ENCODE data around the gene PSMF1. TPM values are rescaled to one million over a fixed set of nuclear protein-coding genes. Genes with fewer than 3 reads are reported as not detected.
A peak's percentile ranks its signal among the peaks of the same experiment; 100 is the strongest.

The PSMF1 gene
- total and polyA plus RNA-seq, 2 experiments from 2014 or later: 73.7 to 84.2 TPM

GRCh38 chr20:1119128-1119505, 715 bp downstream of the PSMF1 start:
- Mint-ChIP-seq H3K27ac (peak overlapping the region; percentile 88), H3K4me1 (peaks cover 30% of the 10 kb centered on the region), H3K27me3 (ENCODE audit: insufficient read depth, low read depth, poor library complexity) (peaks cover 4% of the 10 kb centered on the region), H3K9me3 (peaks cover 3% of the 10 kb centered on the region; the same call in 2 of the 3 replicates), H3K36me3 (ENCODE audit: low read depth) (peaks cover 12% of the 10 kb centered on the region; the same call in 2 of the 3 replicates), H3K4me3 (peak overlapping the region; percentile 97)
- H3K27me3 ChIP-seq (ENCODE audit: insufficient read depth): no peaks in the 10 kb centered on the region
- TF ChIP-seq POLR2AphosphoS5 (IDR thresholded peaks at IDR 0.05; ENCODE audit: low read depth): no peak
- no peak for TF ChIP-seq STAT1 (IDR thresholded peaks at IDR 0.05; ENCODE audit: unreplicated experiment)
- TF ChIP-seq CREB1 (CRISPR knock-in tag; IDR thresholded peaks at IDR 0.05; ENCODE audit: low read depth): no peak
- TF ChIP-seq, protein P1, sequence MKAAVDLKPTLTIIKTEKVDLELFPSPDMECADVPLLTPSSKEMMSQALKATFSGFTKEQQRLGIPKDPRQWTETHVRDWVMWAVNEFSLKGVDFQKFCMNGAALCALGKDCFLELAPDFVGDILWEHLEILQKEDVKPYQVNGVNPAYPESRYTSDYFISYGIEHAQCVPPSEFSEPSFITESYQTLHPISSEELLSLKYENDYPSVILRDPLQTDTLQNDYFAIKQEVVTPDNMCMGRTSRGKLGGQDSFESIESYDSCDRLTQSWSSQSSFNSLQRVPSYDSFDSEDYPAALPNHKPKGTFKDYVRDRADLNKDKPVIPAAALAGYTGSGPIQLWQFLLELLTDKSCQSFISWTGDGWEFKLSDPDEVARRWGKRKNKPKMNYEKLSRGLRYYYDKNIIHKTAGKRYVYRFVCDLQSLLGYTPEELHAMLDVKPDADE (IDR thresholded peaks at IDR 0.05): no peak
- TF ChIP-seq, protein P2, sequence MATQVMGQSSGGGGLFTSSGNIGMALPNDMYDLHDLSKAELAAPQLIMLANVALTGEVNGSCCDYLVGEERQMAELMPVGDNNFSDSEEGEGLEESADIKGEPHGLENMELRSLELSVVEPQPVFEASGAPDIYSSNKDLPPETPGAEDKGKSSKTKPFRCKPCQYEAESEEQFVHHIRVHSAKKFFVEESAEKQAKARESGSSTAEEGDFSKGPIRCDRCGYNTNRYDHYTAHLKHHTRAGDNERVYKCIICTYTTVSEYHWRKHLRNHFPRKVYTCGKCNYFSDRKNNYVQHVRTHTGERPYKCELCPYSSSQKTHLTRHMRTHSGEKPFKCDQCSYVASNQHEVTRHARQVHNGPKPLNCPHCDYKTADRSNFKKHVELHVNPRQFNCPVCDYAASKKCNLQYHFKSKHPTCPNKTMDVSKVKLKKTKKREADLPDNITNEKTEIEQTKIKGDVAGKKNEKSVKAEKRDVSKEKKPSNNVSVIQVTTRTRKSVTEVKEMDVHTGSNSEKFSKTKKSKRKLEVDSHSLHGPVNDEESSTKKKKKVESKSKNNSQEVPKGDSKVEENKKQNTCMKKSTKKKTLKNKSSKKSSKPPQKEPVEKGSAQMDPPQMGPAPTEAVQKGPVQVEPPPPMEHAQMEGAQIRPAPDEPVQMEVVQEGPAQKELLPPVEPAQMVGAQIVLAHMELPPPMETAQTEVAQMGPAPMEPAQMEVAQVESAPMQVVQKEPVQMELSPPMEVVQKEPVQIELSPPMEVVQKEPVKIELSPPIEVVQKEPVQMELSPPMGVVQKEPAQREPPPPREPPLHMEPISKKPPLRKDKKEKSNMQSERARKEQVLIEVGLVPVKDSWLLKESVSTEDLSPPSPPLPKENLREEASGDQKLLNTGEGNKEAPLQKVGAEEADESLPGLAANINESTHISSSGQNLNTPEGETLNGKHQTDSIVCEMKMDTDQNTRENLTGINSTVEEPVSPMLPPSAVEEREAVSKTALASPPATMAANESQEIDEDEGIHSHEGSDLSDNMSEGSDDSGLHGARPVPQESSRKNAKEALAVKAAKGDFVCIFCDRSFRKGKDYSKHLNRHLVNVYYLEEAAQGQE (IDR thresholded peaks at IDR 0.05; ENCODE audit: unreplicated experiment): no peak
- no peak for TF ChIP-seq ZNF331 (CRISPR knock-in tag; IDR thresholded peaks at IDR 0.05; ENCODE audit: low read depth)
- TF ChIP-seq CTCF (conservative IDR thresholded peaks at IDR 0.05; ENCODE audit: low read depth in 2 of 2): no peak
- no peak for TF ChIP-seq EZH2phosphoT487 (IDR thresholded peaks at IDR 0.05; ENCODE audit: unreplicated experiment)
- no peak for TF ChIP-seq JUNB (IDR thresholded peaks at IDR 0.05; ENCODE audit: unreplicated experiment)
- TF ChIP-seq ZNF114 (CRISPR knock-in tag; IDR thresholded peaks at IDR 0.05): no peak
- no peak for TF ChIP-seq EZH2 (IDR thresholded peaks at IDR 0.05; ENCODE audit: low read depth, unreplicated experiment)
- TF ChIP-seq, protein P3, sequence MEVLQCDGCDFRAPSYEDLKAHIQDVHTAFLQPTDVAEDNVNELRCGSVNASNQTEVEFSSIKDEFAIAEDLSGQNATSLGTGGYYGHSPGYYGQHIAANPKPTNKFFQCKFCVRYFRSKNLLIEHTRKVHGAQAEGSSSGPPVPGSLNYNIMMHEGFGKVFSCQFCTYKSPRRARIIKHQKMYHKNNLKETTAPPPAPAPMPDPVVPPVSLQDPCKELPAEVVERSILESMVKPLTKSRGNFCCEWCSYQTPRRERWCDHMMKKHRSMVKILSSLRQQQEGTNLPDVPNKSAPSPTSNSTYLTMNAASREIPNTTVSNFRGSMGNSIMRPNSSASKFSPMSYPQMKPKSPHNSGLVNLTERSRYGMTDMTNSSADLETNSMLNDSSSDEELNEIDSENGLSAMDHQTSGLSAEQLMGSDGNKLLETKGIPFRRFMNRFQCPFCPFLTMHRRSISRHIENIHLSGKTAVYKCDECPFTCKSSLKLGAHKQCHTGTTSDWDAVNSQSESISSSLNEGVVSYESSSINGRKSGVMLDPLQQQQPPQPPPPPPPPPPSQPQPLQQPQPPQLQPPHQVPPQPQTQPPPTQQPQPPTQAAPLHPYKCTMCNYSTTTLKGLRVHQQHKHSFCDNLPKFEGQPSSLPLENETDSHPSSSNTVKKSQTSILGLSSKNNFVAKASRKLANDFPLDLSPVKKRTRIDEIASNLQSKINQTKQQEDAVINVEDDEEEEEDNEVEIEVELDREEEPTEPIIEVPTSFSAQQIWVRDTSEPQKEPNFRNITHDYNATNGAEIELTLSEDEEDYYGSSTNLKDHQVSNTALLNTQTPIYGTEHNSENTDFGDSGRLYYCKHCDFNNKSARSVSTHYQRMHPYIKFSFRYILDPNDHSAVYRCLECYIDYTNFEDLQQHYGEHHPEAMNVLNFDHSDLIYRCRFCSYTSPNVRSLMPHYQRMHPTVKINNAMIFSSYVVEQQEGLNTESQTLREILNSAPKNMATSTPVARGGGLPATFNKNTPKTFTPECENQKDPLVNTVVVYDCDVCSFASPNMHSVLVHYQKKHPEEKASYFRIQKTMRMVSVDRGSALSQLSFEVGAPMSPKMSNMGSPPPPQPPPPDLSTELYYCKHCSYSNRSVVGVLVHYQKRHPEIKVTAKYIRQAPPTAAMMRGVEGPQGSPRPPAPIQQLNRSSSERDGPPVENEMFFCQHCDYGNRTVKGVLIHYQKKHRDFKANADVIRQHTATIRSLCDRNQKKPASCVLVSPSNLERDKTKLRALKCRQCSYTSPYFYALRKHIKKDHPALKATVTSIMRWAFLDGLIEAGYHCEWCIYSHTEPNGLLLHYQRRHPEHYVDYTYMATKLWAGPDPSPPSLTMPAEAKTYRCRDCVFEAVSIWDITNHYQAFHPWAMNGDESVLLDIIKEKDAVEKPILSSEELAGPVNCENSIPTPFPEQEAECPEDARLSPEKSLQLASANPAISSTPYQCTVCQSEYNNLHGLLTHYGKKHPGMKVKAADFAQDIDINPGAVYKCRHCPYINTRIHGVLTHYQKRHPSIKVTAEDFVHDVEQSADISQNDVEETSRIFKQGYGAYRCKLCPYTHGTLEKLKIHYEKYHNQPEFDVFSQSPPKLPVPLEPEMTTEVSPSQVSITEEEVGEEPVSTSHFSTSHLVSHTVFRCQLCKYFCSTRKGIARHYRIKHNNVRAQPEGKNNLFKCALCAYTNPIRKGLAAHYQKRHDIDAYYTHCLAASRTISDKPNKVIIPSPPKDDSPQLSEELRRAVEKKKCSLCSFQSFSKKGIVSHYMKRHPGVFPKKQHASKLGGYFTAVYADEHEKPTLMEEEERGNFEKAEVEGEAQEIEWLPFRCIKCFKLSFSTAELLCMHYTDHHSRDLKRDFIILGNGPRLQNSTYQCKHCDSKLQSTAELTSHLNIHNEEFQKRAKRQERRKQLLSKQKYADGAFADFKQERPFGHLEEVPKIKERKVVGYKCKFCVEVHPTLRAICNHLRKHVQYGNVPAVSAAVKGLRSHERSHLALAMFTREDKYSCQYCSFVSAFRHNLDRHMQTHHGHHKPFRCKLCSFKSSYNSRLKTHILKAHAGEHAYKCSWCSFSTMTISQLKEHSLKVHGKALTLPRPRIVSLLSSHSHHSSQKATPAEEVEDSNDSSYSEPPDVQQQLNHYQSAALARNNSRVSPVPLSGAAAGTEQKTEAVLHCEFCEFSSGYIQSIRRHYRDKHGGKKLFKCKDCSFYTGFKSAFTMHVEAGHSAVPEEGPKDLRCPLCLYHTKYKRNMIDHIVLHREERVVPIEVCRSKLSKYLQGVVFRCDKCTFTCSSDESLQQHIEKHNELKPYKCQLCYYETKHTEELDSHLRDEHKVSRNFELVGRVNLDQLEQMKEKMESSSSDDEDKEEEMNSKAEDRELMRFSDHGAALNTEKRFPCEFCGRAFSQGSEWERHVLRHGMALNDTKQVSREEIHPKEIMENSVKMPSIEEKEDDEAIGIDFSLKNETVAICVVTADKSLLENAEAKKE (CRISPR knock-in tag; IDR thresholded peaks at IDR 0.05): no peak
- no peak overlapping the region; the same call in 1 of the 2 replicates for H2AFZ ChIP-seq
- H3F3A ChIP-seq (replicated peaks; ENCODE audit: low read depth): no peaks in the 10 kb centered on the region
- H3K79me2 ChIP-seq (replicated peaks; ENCODE audit: insufficient read depth): peaks cover 54% of the 10 kb centered on the region
- H3K36me3 ChIP-seq (ENCODE audit: insufficient read depth): no peaks in the 10 kb centered on the region
- DNase-seq (ENCODE audit: low spot score) (no peak), ATAC-seq (no peak)
- peaks cover 10% of the 10 kb centered on the region; the same call in 1 of the 2 replicates for H3K4me1 ChIP-seq (ENCODE audit: insufficient read depth)
- H3K4me2 ChIP-seq: peak overlapping the region; percentile 95
- peak overlapping the region; percentile 95 for H3K4me3 ChIP-seq
- no peak overlapping the region; the same call in 1 of the 2 replicates for H3K27ac ChIP-seq (ENCODE audit: low read depth)
- peaks cover 32% of the 10 kb centered on the region for H4K20me1 ChIP-seq (replicated peaks; ENCODE audit: insufficient read depth)
- no peaks in the 10 kb centered on the region for H3K9me2 ChIP-seq (ENCODE audit: insufficient read depth)
